Erythroblast (primary cell): Measurements from ENCODE around the gene OR2T10.
"Not testable (repeated sequence)": the region's sequence is repeated elsewhere in the genome, so short reads cannot be mapped to it uniquely, and the experiment has no call there.

Source experiments
- DNase-seq, 2 experiments: peaks; one replicate each; lab custom pipeline; 2025; lab: John Stamatoyannopoulos, UW
- GATA1 ChIP-seq: IDR thresholded peaks from 2 replicates; pipeline ENCODE4 v1.6.1; 2011; ENCODE audit warnings: low read depth, mild to moderate bottlenecking, control low read depth, low read length, moderate library complexity
- POLR2A ChIP-seq: IDR thresholded peaks from 2 replicates; pipeline ENCODE4 v1.6.1; 2011; ENCODE audit warnings: mild to moderate bottlenecking, low read length

The OR2T10 gene, protein sequence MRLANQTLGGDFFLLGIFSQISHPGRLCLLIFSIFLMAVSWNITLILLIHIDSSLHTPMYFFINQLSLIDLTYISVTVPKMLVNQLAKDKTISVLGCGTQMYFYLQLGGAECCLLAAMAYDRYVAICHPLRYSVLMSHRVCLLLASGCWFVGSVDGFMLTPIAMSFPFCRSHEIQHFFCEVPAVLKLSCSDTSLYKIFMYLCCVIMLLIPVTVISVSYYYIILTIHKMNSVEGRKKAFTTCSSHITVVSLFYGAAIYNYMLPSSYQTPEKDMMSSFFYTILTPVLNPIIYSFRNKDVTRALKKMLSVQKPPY

DNA sequence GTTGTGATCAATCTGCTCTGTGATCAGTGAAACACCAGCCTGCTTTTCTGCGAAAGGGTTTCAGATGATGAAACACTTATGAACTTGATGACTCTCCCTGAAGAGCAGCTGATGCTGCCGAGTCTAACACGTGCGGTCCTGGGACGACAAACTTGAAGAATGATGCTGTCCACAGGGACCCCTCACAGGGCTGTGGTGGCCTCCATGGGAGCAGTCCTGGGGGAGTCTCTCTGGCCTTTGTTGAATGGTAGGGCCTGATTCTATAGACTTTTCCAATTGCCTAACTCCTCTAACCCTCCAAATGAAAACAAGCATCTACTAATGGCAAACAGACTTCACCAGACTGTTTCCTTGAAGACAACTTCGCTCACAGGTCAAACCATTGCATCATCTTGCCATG is at the start of gene OR2T10:
Gene OR2T10 (minus strand): TSS at position 112 of the 400 bp plus-strand sequence. CDS start 3,932 bp downstream, outside the sequence.
- no peak for TF ChIP-seq GATA1
- TF ChIP-seq POLR2A, result no peak
- no peak for DNase-seq

DNA sequence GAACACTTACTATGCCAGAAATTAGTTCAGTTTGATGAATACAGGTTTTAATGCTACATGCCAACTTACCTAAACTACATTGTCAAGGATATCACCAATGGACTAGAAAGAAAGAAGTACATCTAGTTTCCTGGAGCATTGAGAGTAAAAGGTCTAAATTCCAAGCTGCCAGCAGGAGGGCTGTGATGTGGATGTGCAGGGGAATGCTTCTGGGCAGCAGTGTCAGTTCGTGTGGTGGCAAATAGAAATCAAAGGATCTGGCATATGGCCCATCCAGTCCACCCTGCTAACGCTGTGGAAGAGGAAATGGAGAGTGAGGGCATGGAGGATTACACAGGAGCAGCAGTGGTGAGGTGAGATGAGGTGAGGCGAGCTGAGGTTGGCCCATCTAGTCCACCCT is 47.7 kb upstream of the OR2T10 start, which contains the start of gene OR2T35:
Gene OR2T35 (minus strand): TSS at position 101 of the 400 bp plus-strand sequence. CDS start 6,020 bp downstream, outside the sequence.
- not testable (repeated sequence) for DNase-seq

DNA sequence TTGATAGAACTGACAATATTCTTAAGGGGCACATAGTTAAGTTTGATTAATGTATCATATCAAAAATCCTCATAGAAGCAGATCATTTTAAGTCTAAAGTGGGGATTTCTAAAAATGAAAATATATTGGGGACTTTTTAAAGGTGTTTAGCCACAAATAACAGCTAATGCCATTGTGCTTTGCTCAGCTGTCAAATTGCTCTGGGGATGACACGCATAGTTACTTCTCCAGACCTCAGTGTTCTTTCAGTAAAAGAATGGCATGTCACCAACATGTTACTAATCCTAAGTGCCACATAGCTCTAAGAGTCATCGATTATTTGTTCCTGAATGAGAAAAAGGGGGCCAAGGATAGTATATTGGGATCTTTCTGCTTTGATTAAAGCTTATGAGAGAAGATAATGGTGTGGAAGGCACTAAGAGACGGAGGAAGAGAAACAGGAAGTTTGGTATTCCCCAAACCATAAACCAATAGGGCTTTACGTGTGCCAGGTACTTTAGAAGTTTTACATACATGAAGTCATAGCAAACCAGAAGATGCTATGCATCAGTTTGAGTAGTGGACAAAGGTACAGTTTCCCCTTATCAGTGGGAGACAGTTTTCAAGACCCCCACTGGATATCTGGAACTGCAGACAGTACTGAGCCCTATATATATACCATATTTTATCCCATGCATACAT is 45.6 kb upstream of the OR2T10 start:
- DNase-seq, result not testable (repeated sequence)

DNA sequence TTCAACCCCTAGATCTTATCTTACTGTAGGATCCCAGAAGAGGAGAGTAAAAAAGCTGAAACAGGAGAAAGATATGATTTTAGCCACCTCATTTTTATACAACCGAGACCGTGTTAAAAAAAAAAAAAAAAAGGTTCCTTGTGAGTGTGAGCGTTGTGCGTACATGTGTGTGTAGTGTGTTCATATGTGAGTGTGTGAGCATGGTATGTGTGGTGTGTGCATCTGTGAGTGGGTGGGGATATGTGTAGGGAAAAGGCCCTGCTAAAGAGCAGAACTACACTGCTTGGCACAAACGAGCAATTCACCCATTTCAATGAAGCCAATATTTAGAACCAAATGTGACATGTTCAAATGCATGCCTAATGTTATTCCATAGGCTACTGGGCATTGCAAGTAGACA is 44.1 kb upstream of the OR2T10 start:
- not testable (repeated sequence) for DNase-seq

DNA sequence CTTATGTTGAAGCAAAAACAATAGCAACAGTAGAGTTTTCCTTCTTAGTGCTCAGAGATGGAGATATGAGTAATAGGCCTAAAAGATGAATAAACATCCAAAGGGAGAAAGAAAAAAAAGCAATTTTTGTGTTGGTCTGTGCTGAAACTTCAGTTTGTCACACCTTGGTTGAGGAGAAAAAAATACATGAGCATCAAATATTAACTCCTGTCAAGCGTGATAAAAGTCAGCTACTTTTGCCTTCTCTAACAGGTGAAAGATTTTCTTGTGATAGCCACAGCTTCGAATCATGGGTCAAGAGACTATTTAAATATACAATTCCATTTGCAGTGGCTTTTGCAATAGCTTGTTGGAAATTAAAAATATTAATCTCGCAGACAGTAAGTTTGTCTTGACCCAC is 43.4 kb upstream of the OR2T10 start:
- not testable (repeated sequence) for DNase-seq

DNA sequence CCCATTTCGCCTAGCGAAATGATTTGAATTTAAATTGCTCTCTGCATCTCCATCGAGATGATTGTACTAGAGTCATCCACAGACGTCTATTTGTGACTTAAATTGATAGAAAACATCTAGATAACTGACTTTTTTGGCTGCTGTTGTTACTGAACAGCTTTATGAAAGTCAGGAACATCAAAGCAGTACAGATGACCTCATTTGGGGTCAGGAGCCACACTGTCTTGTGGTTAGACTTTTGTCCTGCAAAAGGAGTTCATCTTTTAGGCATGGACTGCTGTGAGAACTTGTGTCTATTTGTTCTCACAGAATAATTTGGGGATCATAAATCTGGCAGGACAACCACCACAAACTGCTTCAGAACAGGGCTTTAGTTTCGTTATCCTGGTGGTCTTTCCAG is 42.2 kb upstream of the OR2T10 start:
- not testable (repeated sequence) for DNase-seq

DNA sequence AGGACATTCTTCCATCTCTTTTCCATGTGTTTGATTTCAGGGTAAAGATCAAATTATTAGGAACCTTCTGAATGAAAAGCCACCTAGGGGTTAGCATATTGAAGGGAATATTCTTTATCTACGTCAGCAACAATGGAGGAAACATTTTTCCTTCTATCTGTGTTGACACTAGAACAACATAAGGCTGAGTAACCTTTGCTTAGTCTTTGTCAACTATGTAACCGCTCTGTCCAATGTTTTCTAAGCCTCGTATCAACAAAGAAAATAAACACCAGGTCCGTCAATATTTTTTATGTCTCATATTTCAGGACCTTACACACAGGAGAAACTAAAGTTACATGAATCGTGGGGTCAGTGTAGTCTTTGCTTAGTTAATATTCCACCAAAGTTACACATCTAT is 39.1 kb upstream of the OR2T10 start:
- DNase-seq, result not testable (repeated sequence)

DNA sequence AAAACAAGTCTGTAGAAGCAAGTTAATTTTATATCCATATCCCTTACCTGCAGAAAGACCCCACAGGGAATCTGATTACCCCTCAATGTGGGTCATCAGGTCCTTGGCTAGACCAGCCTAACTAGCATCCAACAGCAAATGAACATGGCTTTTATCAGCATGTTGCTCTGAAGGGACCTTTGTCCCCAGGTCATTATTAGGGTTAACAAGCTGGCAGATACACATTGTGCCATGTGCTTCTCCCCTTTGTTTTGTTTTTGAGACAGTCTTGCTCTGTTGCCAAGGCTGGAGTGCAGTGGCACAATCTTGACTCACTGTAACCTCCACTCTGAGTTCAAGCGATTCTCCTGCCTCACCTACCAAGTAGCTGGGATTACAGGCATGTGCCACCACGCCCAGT is 37.5 kb upstream of the OR2T10 start, which contains the start of gene OR2T11:
Gene OR2T11 (minus strand): TSS at position 101 of the 400 bp plus-strand sequence. CDS start 7,963 bp downstream, outside the sequence.
- not testable (repeated sequence) for DNase-seq

DNA sequence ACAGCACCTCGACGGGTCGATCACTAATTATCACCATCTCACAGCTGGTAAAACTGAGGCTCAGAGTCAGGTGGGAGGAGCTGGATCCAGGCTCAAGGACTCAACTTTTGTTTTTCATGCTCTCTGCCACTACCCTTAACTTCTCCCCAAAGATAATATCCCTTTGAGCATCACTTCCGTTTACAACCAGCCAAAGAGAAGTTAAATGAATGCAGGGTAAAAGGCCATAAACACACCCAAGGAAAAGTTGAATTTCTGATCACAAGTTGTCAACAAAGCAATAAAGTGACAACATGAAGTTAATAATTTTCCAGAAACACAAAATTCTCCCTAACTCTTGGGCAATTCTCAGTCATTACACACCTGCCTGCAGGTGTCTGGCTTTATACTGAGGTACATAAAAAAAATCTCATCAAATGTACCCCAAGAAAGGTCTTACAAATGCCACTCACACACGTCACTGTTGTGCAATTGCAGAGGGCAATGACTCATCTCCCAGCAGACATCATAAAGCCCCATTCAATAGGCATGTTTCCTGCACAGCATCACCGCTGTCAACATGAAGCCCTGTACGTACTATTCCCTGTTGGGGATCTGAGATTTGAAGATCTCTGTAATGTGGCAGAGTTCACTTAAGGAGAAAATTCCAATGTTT is 34.0 kb upstream of the OR2T10 start:
- TF ChIP-seq POLR2A (no peak), GATA1 (no peak)
- DNase-seq, result no peak

DNA sequence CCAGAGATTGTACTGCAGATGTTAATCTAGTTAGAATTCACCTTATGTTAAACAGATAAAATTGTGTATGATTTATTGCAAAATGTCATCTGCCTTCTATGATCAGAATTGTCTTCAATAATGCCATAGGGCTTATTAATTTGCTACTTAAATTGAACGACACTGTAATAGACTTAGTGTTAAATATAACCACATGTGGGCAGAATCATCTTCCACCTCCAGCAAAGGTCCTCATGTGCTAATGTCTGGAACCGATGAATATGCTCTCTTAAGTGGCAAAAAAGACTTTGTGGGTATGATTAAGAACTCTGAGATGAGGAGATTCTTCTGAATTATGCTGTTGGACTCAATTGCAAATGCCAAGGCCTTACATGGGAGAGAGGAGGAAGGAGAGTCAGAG is 33.1 kb upstream of the OR2T10 start:
- TF ChIP-seq GATA1 (no peak), POLR2A (no peak)

DNA sequence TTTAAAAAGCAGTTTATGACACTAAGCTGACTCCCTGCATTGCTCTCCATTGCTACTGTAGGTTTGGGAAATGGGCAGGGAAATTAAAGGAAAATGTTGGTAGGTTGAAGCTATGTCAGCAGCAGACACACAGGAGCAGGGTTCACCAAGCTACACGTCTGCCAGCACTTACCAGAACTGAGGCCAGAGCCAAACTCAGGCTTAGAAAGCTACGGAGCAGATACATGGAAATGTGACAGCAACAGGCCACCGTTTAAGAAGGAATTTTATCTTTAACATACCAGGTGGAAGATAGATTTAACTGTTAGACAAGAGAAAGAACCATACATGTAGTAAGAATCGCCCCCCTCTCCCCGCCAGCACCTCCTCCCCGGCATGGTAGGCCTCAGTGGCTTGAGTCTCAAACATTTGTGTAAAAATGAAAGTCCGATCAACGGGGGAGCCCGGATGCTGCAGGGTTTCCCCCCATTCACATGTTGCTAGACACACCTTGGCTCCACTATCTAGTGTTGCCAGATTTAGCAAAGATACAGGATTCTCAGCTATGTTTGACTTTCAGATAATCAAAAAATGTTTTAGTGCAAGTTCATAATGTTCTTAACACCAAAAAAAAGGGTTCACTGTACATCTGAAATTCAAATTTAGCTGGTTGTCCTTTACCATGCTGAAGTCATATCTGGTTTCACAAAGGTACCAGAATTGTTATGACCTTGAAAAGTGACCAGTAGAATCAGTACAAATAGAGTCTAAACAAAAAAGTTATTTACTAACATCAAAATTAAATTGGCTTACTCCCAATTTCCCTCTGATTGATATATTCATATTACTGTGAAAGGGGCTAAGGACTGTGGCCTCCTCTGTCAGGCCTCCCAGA is 30.7 kb upstream of the OR2T10 start:
- no peak for DNase-seq
- TF ChIP-seq GATA1 (no peak), POLR2A (no peak)

More for the DNA sequence above, 33.1 kb upstream of the OR2T10 start:
- DNase-seq, result no peak

DNA sequence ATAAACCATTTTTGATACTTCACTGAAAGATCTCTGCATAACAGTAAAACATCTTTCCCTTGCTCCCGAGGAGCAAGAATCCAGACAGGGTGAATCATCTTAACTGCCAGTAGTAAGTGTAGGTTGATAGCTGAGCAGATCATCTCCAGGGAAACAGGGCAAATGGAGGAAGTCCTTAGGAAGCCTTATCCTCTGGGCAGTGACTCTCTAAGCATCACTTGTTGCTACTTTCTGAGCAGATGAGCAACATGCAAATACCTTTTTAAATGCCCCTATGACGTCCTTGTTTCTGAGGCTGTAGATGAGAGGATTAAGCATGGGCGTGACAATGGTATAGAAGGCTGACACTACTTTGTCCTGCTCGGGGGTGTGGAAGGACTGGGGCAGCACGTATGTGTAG is 28.5 kb upstream of the OR2T10 start:
- no peak for DNase-seq
- TF ChIP-seq POLR2A, result no peak
- no peak for TF ChIP-seq GATA1

DNA sequence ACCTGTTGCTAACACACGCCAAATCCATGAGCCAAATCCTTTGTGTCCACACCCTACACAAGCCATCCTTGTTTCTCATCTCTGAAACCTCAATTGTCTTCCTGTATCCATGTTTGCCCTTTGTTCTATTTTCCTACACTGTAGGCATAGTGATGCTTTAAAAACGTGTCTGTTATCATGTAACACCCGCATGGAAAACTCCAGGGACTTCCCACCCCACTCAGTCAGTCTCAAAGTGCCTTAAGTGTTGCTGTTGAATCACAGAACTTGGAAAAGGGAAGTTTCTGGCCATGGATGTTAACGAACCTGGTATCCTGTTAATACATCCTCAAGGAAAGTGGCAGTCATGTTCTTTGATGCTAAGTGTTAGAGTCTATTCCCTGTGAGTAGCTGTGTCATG is 27.7 kb upstream of the OR2T10 start:
- no peak for DNase-seq

DNA sequence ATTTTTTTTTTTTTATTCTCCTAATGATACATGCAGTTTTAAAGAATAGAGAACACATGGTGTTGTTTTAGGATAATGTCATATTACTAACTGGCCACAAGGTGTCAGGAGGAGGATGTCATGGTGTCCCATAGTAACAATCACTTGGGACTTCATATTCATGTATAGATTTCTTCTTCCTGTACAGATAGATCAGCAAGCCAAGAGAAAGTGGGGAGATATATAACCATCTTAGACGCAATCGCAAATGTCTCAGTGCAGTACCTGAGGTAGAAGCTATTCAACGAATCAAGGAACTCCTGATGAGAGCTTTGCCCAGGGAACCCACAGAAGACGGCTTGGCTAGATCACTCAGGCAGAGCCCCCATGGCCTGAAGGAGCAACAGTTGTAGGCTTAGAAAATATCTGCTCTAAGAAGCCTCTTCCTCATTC is 25.1 kb upstream of the OR2T10 start:
- DNase-seq, result peak; percentile 6 to 27
- no peak for TF ChIP-seq POLR2A
- no peak for TF ChIP-seq GATA1

More for the DNA sequence above, 27.7 kb upstream of the OR2T10 start:
- TF ChIP-seq GATA1 (no peak), POLR2A (no peak)
